ENCODE data around the gene KRTAP10-10.
"Not testable (repeated sequence)": the region's sequence is repeated elsewhere in the genome, so short reads cannot be mapped to it uniquely, and the experiment has no call there.

The KRTAP10-10 gene

DNA sequence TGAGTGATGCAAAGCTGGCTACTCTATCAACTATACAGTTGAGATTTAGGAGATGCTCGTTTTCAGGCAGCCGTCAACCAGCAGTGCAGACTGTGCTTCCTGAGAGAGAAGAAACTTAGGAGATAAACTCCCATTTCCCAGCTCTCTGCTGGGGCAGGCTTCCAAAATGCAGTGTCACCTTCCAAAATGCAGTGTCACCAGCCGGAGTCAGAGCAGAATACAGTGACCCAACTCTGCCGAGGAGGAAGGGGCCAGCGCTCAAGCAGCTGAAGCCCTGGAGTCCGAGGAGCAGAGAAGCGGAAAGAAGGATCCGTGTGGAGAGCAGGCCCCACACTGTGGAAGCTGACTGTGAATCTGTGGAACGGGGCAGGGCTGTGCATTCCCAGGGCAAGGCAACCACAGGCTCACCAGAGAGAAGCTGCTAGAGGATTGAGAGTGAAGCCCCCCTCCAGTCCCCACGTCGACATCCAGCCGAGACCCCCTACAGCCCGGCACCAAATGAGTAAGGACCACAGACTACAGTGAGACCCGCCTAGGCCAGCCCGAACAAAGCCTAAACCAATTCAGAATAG is 45.5 kb downstream of the KRTAP10-10 start:
- Histone ChIP-seq H3K27ac (replicated peaks) (no peak overlapping the region), H3K27me3 (ENCODE audit: insufficient read depth, poor library complexity, severe bottlenecking) (peaks cover 6% of the 10 kb centered on the region), H3K4me3 (replicated peaks; ENCODE audit: insufficient read depth, low read length) (no peak overlapping the region)
- TF ChIP-seq, protein P1, sequence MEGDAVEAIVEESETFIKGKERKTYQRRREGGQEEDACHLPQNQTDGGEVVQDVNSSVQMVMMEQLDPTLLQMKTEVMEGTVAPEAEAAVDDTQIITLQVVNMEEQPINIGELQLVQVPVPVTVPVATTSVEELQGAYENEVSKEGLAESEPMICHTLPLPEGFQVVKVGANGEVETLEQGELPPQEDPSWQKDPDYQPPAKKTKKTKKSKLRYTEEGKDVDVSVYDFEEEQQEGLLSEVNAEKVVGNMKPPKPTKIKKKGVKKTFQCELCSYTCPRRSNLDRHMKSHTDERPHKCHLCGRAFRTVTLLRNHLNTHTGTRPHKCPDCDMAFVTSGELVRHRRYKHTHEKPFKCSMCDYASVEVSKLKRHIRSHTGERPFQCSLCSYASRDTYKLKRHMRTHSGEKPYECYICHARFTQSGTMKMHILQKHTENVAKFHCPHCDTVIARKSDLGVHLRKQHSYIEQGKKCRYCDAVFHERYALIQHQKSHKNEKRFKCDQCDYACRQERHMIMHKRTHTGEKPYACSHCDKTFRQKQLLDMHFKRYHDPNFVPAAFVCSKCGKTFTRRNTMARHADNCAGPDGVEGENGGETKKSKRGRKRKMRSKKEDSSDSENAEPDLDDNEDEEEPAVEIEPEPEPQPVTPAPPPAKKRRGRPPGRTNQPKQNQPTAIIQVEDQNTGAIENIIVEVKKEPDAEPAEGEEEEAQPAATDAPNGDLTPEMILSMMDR (IDR thresholded peaks at IDR 0.05; ENCODE audit: insufficient read depth, low read length) = no peak
- TF ChIP-seq, protein P2, sequence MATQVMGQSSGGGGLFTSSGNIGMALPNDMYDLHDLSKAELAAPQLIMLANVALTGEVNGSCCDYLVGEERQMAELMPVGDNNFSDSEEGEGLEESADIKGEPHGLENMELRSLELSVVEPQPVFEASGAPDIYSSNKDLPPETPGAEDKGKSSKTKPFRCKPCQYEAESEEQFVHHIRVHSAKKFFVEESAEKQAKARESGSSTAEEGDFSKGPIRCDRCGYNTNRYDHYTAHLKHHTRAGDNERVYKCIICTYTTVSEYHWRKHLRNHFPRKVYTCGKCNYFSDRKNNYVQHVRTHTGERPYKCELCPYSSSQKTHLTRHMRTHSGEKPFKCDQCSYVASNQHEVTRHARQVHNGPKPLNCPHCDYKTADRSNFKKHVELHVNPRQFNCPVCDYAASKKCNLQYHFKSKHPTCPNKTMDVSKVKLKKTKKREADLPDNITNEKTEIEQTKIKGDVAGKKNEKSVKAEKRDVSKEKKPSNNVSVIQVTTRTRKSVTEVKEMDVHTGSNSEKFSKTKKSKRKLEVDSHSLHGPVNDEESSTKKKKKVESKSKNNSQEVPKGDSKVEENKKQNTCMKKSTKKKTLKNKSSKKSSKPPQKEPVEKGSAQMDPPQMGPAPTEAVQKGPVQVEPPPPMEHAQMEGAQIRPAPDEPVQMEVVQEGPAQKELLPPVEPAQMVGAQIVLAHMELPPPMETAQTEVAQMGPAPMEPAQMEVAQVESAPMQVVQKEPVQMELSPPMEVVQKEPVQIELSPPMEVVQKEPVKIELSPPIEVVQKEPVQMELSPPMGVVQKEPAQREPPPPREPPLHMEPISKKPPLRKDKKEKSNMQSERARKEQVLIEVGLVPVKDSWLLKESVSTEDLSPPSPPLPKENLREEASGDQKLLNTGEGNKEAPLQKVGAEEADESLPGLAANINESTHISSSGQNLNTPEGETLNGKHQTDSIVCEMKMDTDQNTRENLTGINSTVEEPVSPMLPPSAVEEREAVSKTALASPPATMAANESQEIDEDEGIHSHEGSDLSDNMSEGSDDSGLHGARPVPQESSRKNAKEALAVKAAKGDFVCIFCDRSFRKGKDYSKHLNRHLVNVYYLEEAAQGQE (IDR thresholded peaks at IDR 0.05; ENCODE audit: insufficient replicate concordance, low read depth) = no peak
- TF ChIP-seq POLR2AphosphoS5 (IDR thresholded peaks at IDR 0.05; ENCODE audit: low read depth) (no peak), GABPA (IDR thresholded peaks at IDR 0.05; ENCODE audit: low read depth) (no peak), SPI1 (IDR thresholded peaks at IDR 0.05; ENCODE audit: borderline replicate concordance, low read depth) (no peak)
- no peak for DNase-seq (ENCODE audit: low read depth in 1 of 2, low spot score in 1 of 2)

DNA sequence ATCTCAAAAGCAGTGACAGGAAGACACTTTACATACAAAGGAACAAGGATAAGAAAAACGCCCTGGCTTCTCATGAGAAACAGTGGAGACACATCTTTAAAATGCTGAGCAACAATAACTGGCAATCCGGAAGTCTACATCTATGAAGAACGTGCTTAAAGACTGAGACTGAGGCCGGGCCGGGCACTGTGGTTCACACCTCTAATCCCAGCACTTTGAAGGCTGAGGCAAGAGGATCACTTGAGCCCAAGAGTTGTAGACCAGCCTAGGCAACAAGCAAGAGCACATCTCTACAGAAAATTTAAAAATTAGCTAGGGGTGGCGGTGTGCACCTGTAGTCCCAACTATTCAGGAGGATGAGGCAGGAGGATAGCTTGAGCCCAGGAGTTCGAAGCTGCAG is 46.9 kb downstream of the KRTAP10-10 start:
- Histone ChIP-seq H3K27ac (replicated peaks) (no peak overlapping the region), H3K27me3 (ENCODE audit: insufficient read depth, poor library complexity, severe bottlenecking) (peaks cover 2% of the 10 kb centered on the region), H3K4me3 (replicated peaks; ENCODE audit: insufficient read depth, low read length) (no peak overlapping the region)
- no peak for DNase-seq (ENCODE audit: low read depth in 1 of 2, low spot score in 1 of 2)
- TF ChIP-seq GABPA (IDR thresholded peaks at IDR 0.05; ENCODE audit: low read depth) (no peak), SPI1 (IDR thresholded peaks at IDR 0.05; ENCODE audit: borderline replicate concordance, low read depth) (no peak), POLR2AphosphoS5 (IDR thresholded peaks at IDR 0.05; ENCODE audit: low read depth) (no peak)
- TF ChIP-seq, protein P2 (IDR thresholded peaks at IDR 0.05; ENCODE audit: insufficient replicate concordance, low read depth) = no peak
- TF ChIP-seq, protein P1 (IDR thresholded peaks at IDR 0.05; ENCODE audit: insufficient read depth, low read length) = no peak

DNA sequence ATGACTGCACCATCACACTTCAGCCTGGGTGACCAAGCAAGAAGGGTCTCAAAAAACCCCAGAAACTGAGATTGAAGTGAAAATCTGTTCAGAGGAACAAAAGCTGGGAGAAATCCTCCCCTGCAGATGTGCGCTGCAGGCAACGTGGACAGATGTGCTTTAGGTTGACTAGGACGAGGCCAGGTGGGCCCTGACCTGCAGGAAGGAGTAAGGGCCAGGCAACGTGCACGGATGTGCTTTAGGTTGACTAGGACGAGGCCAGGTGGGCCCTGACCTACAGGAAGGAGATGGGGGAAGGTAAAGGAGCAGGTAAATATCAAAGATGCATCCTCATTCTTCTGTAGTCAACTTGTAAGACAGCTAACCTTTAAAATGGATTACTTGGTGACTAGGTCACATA is 47.3 kb downstream of the KRTAP10-10 start:
- Histone ChIP-seq H3K4me3 (replicated peaks; ENCODE audit: insufficient read depth, low read length) (no peak overlapping the region), H3K27ac (replicated peaks) (no peak overlapping the region), H3K27me3 (ENCODE audit: insufficient read depth, poor library complexity, severe bottlenecking) (no peaks in the 10 kb centered on the region)
- TF ChIP-seq POLR2AphosphoS5 (IDR thresholded peaks at IDR 0.05; ENCODE audit: low read depth) (no peak), SPI1 (IDR thresholded peaks at IDR 0.05; ENCODE audit: borderline replicate concordance, low read depth) (no peak), GABPA (IDR thresholded peaks at IDR 0.05; ENCODE audit: low read depth) (no peak)
- TF ChIP-seq, protein P2 (IDR thresholded peaks at IDR 0.05; ENCODE audit: insufficient replicate concordance, low read depth) = no peak
- TF ChIP-seq, protein P1 (IDR thresholded peaks at IDR 0.05; ENCODE audit: insufficient read depth, low read length) = no peak
- DNase-seq (ENCODE audit: low read depth in 1 of 2, low spot score in 1 of 2) = no peak

DNA sequence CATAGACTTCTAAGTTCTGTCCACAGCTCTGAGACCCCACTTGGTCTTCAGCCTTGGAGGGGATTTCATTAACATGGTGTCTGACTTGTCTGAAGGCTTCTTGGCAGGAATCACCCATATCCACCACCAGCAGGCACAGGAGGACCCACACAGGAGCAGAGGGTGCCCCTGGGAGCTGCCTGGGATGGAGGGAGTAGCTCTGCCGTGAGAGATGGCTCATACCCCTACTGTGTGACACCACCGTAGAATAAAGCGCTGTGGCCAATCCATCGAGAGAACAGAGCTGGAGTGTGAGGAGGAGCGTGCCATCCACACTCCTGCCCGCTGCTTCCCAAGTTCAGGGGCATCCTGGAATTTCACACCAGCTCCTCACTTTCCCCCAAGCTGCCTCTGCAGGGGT is 47.9 kb downstream of the KRTAP10-10 start:
- not testable (repeated sequence) for H3K4me3 ChIP-seq (replicated peaks; ENCODE audit: insufficient read depth, low read length); DNase-seq (ENCODE audit: low read depth in 1 of 2, low spot score in 1 of 2); H3K27me3 ChIP-seq (ENCODE audit: insufficient read depth, poor library complexity, severe bottlenecking); H3K27ac ChIP-seq (replicated peaks)
